H1 (cell line): ENCODE measurements around the gene TGFBR2. TPM values are rescaled to one million over a fixed set of nuclear protein-coding genes. Genes with fewer than 3 reads are reported as not detected.
"Not testable (repeated sequence)": the region's sequence is repeated elsewhere in the genome, so short reads cannot be mapped to it uniquely, and the experiment has no call there.

Experiments
- CTCF ChIA-PET: fragments of 300-600 bp; sonication (Branson Sonifier 250); formaldehyde crosslinking; loops from one replicate; lab custom pipeline; 2021; ENCODE audit not compliant: partially characterized antibody; lab: Charles Lee
- POLR2A ChIA-PET: fragments of 300-600 bp; sonication (Branson Sonifier 250); formaldehyde crosslinking; loops from one replicate; lab custom pipeline; 2021; ENCODE audit warnings: inconsistent platforms; ENCODE audit not compliant: partially characterized antibody; lab: Charles Lee
- DNase-seq, 2 experiments: peaks; one replicate each; pipeline versions ENCODE4 v3.0.0 to v3.0.0-alpha.2; 2010 to 2022; ENCODE audit warnings: low spot score in 2 of 2, low read depth in 1 of 2, mixed read lengths in 1 of 2
- FAIRE-seq: peaks from 2 replicates; lab custom pipeline; 2011; peaks lifted over from hg19 to GRCh38; lab: Jason Lieb, UNC
- H2AFZ ChIP-seq: 2 replicates; pipeline ENCODE4 v1.8.1; 2012; ENCODE audit warnings: low read length, inconsistent platforms
- H2AK5ac ChIP-seq: 2 replicates; pipeline ENCODE4 v1.6.1; 2013; ENCODE audit warnings: low read depth, low read length
- H2BK120ac ChIP-seq: replicated peaks from 2 replicates; pipeline ENCODE3; 2013; ENCODE audit warnings: low read depth, low read length, inconsistent platforms
- H2BK12ac ChIP-seq: 2 replicates; pipeline ENCODE4 v1.6.1; 2013; ENCODE audit warnings: low read depth, low read length
- H2BK15ac ChIP-seq: 2 replicates; pipeline ENCODE4 v1.6.1; 2013; ENCODE audit warnings: low read length
- H2BK20ac ChIP-seq: 2 replicates; pipeline ENCODE4 v1.6.1; 2013; ENCODE audit warnings: low read length
- H2BK5ac ChIP-seq: 2 replicates; pipeline ENCODE4 v1.6.1; 2013; ENCODE audit warnings: low read depth, low read length
- H3K14ac ChIP-seq: 2 replicates; pipeline ENCODE4 v1.6.1; 2013; ENCODE audit warnings: inconsistent platforms; ENCODE audit not compliant: insufficient read length
- H3K18ac ChIP-seq: 2 replicates; pipeline ENCODE4 v1.6.1; 2013; ENCODE audit warnings: low read length; ENCODE audit errors: extremely low read depth
- H3K23ac ChIP-seq: 2 replicates; pipeline ENCODE4 v1.6.1; 2013; ENCODE audit warnings: inconsistent platforms; ENCODE audit not compliant: insufficient read length
- H3K23me2 ChIP-seq: 2 replicates; pipeline ENCODE4 v1.6.1; 2013; ENCODE audit warnings: low read depth, low read length
- H3K27ac ChIP-seq: 2 replicates; pipeline ENCODE4 v1.6.1; 2011; ENCODE audit warnings: low read depth, low read length, inconsistent platforms
- H3K27me3 ChIP-seq, 4 experiments: replicated peaks in 1 of 4; 1 replicate in 1 of 4; 2 replicates in 3 of 4; pipeline versions ENCODE4 v1.6.1 to v1.8.1; 2011 to 2013; ENCODE audit warnings: low read length in 3 of 4, mild to moderate bottlenecking in 3 of 4, inconsistent platforms in 2 of 4, mixed read lengths in 2 of 4, moderate library complexity in 1 of 4; ENCODE audit not compliant: control insufficient read depth in 3 of 4, insufficient read depth in 3 of 4; ENCODE audit errors: extremely low read depth in 1 of 4
- H3K36me3 ChIP-seq, 4 experiments: 2 replicates each; pipeline versions ENCODE4 v1.6.1 to v1.8.1; 2011 to 2013; ENCODE audit warnings: mild to moderate bottlenecking in 4 of 4, low read length in 3 of 4, moderate library complexity in 2 of 4, control low read depth in 1 of 4, inconsistent platforms in 1 of 4; ENCODE audit not compliant: insufficient read depth in 4 of 4, control insufficient read depth in 2 of 4
- H3K4ac ChIP-seq: replicated peaks from 2 replicates; pipeline ENCODE3; 2013; ENCODE audit warnings: low read length, low read depth, mixed read lengths, inconsistent platforms; ENCODE audit not compliant: insufficient read length
- H3K4me1 ChIP-seq, 4 experiments: replicated peaks in 1 of 4; 1 replicate in 1 of 4; 2 replicates in 3 of 4; pipeline versions ENCODE4 v1.6.1 to v1.8.1; 2011 to 2013; ENCODE audit warnings: low read length in 3 of 4, inconsistent platforms in 2 of 4, mixed read lengths in 1 of 4; ENCODE audit not compliant: insufficient read depth in 4 of 4, control insufficient read depth in 3 of 4
- H3K4me2 ChIP-seq, 2 experiments: 2 replicates each; pipeline versions ENCODE4 v1.6.1 to v1.8.1; 2011 to 2013; ENCODE audit warnings: low read depth in 2 of 2, low read length in 2 of 2, control low read depth in 1 of 2, inconsistent platforms in 1 of 2, mild to moderate bottlenecking in 1 of 2; ENCODE audit not compliant: insufficient read depth in 1 of 2
- H3K4me3 ChIP-seq, 4 experiments: fragments of 200-600, 300-600 bp in 1 of 4; sonication (generic), shearing (Covaris generic), sonication (Bioruptor Twin) in 1 of 4; 2 replicates each; pipeline versions ENCODE4 v1.5.1 to v1.8.1; 2011 to 2016; ENCODE audit warnings: low read length in 4 of 4, low read depth in 3 of 4, control low read depth in 2 of 4, inconsistent platforms in 2 of 4, mild to moderate bottlenecking in 2 of 4, mixed read lengths in 1 of 4, moderate library complexity in 1 of 4; ENCODE audit not compliant: insufficient read depth in 2 of 4; ENCODE audit errors: extremely low read depth in 1 of 4
- H3K56ac ChIP-seq: replicated peaks from 2 replicates; pipeline ENCODE3; 2013; ENCODE audit warnings: low read depth, mild to moderate bottlenecking, mixed read lengths, low read length, inconsistent platforms; ENCODE audit not compliant: insufficient read length
- H3K79me1 ChIP-seq: 2 replicates; pipeline ENCODE4 v1.6.1; 2013; ENCODE audit warnings: low read depth, low read length, control low read depth
- H3K79me2 ChIP-seq, 2 experiments: 2 replicates each; pipeline versions ENCODE4 v1.6.1 to v1.8.1; 2012 to 2013; ENCODE audit warnings: low read length in 2 of 2, mild to moderate bottlenecking in 2 of 2, inconsistent platforms in 1 of 2; ENCODE audit not compliant: insufficient read depth in 2 of 2, control insufficient read depth in 1 of 2
- H3K9ac ChIP-seq, 4 experiments: replicated peaks in 1 of 4; 1 replicate in 1 of 4; 2 replicates in 3 of 4; pipeline versions ENCODE4 v1.6.1 to v1.8.1; 2011 to 2013; ENCODE audit warnings: low read depth in 3 of 4, low read length in 3 of 4, control low read depth in 2 of 4, mild to moderate bottlenecking in 2 of 4, moderate library complexity in 2 of 4, inconsistent platforms in 1 of 4; ENCODE audit errors: extremely low read depth in 1 of 4
- H3K9me3 ChIP-seq, 2 experiments: 2 replicates each; pipeline versions ENCODE4 v1.6.1 to v1.8.1; 2012 to 2013; ENCODE audit warnings: mild to moderate bottlenecking in 2 of 2, moderate library complexity in 2 of 2, control low read depth in 1 of 2, inconsistent platforms in 1 of 2, low read depth in 1 of 2, low read length in 1 of 2, mixed read lengths in 1 of 2; ENCODE audit not compliant: insufficient read depth in 2 of 2
- H4K20me1 ChIP-seq, 2 experiments: replicated peaks in 1 of 2; 2 replicates each; pipeline versions ENCODE3 to v1.8.1; 2011 to 2013; ENCODE audit warnings: inconsistent platforms in 2 of 2, low read length in 2 of 2, mild to moderate bottlenecking in 1 of 2; ENCODE audit not compliant: insufficient read depth in 2 of 2, control insufficient read depth in 1 of 2
- H4K5ac ChIP-seq: 2 replicates; pipeline ENCODE4 v1.6.1; 2013; ENCODE audit warnings: low read length, low read depth, mixed read lengths, inconsistent platforms; ENCODE audit not compliant: insufficient read length
- H4K8ac ChIP-seq: 2 replicates; pipeline ENCODE4 v1.8.0; 2013; ENCODE audit warnings: mild to moderate bottlenecking, moderate library complexity, low read length, inconsistent platforms; ENCODE audit not compliant: insufficient read depth; ENCODE audit errors: extremely low read depth
- H4K91ac ChIP-seq: replicated peaks from 2 replicates; pipeline ENCODE3; 2013; ENCODE audit warnings: low read length, mixed read lengths, inconsistent platforms; ENCODE audit not compliant: insufficient read length
- WGBS, 2 experiments: shearing (Covaris generic) in 1 of 2; methylation state at CpG; one replicate each; pipeline versions ENCODE4 v1.1.6 to v1.1.7; 2013 to 2015; ENCODE audit warnings: low lambda C conversion rate in 2 of 2, mixed read lengths in 2 of 2, inconsistent platforms in 1 of 2, low coverage in 1 of 2, missing lambda C conversion rate in 1 of 2; ENCODE audit not compliant: insufficient replicate concordance in 2 of 2, insufficient coverage in 1 of 2, insufficient read length in 1 of 2; ENCODE audit errors: extremely low coverage in 1 of 2, missing lambda C conversion rate in 1 of 2; 5-methylcytosine and 5-hydroxymethylcytosine counted together
- polyA plus RNA-seq, 7 experiments: library from polyadenylated mRNA; depleted of rRNA in 3 of 7; stranded (reverse) in 5 of 7; unstranded in 2 of 7; fragments of >200 nt in 5 of 7; fragments of 200-250 nt in 2 of 7; gene quantifications; 1 replicate in 5 of 7; 2 replicates in 1 of 7; 4 replicates in 1 of 7; pipeline versions ENCODE4 v1.2.1 to v1.2.3, GENCODE V29; 2011 to 2013; ENCODE audit warnings: missing spikeins in 2 of 7, mixed read lengths in 2 of 7
- total RNA-seq: library from RNA; stranded (reverse); fragmentation: NEBNext Ultra II Directional; extraction: Animal tissue kit (Norgen Biotek cat#: 25700); gene quantifications from 2 replicates; pipeline ENCODE4 v1.2.1, GENCODE V29; 2021

The TGFBR2 gene
- total and polyA plus RNA-seq, 2 of the 8 experiments (the other 6 are each of a cell fraction or from before 2014, with no cell fraction given): 4.2 to 7.4 TPM

DNA sequence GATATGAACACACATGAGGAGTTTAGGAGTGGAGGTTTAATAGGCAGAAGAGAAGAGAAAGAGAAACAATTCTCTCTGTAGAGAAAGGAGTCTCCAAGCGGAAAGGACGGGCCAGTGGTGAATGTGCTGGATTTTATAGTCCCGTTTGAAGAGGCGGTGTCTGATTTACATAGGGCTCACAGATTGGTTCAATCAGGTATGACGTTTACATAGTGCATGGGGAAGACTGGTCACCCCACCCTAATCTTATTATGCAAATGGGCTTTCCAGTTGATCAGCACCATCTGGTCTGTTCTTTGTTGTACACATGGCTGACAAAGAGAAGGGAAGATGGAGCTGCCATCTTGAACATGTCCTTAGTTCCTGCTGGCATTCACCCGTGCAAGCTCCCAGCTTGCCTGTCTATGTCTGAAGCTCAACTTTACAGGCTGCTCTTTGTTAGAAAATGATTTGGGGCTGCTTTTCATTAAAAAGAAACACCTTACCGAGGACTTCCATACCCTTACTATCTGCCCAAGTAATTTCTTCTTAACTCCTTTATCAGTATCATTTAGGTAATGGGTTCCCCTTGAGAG lies 63.0 kb downstream of the TGFBR2 start:
- H3K9ac ChIP-seq, H3K23ac ChIP-seq, H3K4me1 ChIP-seq, H3K27me3 ChIP-seq, H4K8ac ChIP-seq, FAIRE-seq, H3K79me2 ChIP-seq, H3K4ac ChIP-seq, H2BK20ac ChIP-seq, H3K18ac ChIP-seq, H2BK5ac ChIP-seq, H3K27ac ChIP-seq, H3K56ac ChIP-seq, H2BK15ac ChIP-seq, DNase-seq, H3K23me2 ChIP-seq, H3K4me2 ChIP-seq, H2AK5ac ChIP-seq, H3K9me3 ChIP-seq, H2BK12ac ChIP-seq, H3K79me1 ChIP-seq, H4K91ac ChIP-seq, H4K5ac ChIP-seq, H2AFZ ChIP-seq, H3K4me3 ChIP-seq, H3K14ac ChIP-seq, H4K20me1 ChIP-seq, POLR2A ChIA-PET, H2BK120ac ChIP-seq: not testable (repeated sequence)
- H3K36me3 ChIP-seq: peaks cover 7 to 14% (median 10%) of the 10 kb centered on the region in 4 experiments; a peak in 7 of 8 replicates
- 91% methylated on average over 7 of the region's 7 CpGs; no CpG with 5 or more reads in 1 of the 2 experiments for WGBS, 2 experiments
- CTCF ChIA-PET: interaction anchor here (1.0 kb wide), 1 partner anchor 24 kb away, joined by 3 read pairs; no protein-coding TSS in a partner anchor
